ENCODE results near the gene KISS1. TPM values are rescaled to one million over a fixed set of nuclear protein-coding genes. Genes with fewer than 3 reads are reported as not detected.

Gene KISS1
- total and polyA plus RNA-seq, 12 donors, result 0.34 to 0.50 TPM; not detected in 10

GRCh38 chr1:204211046-204211445 lies 14.8 kb upstream of the KISS1 start:
- Histone ChIP-seq H3K27me3 (no peaks in the 10 kb centered on the region), H3K9me3 (replicated peaks in 1 of 3) (no peaks in the 10 kb centered on the region), H3K4me3 (no peak overlapping the region), H3K36me3 (replicated peaks in 1 of 2) (no peaks in the 10 kb centered on the region), H3K4me1 (replicated peaks in 1 of 2) (peaks cover 0 to 9% of the 10 kb centered on the region in 2 donors), H3K27ac (no peak overlapping the region)
- TF ChIP-seq POLR2A (IDR thresholded peaks at IDR 0.05) (no peak), CTCF (IDR thresholded peaks at IDR 0.05) (no peak)
- intact Hi-C loops (cut with DNase I), result loop anchor here (5.0 kb wide), 1 partner anchor 151 kb away; no protein-coding TSS in a partner anchor
- WGBS, 4 donors, result 77 to 90% (median 85%) methylated on average over 7 of the region's 7 CpGs
- no peak for DNase-seq

GRCh38 chr1:204207136-204207616 lies 10.9 kb upstream of the KISS1 start:
- peaks cover 5% of the 10 kb centered on the region for H3K27me3 ChIP-seq
- H3K27ac ChIP-seq, result no peak overlapping the region
- peak; percentile 49 to 80 (median 73) for DNase-seq
- WGBS, 4 donors, result 17 to 68% (median 19%) methylated on average over 3 to 13 of the region's 13 CpGs
- intact Hi-C loops (cut with DNase I), result loop anchor here in 1 of 2 donors (10.0 kb wide), 1 partner anchor 342 kb away; the partner anchor contains the start of gene SNRPE
- H3K9me3 ChIP-seq (replicated peaks in 1 of 3), result no peaks in the 10 kb centered on the region
- peak; percentile 71 to 92 (median 78) for TF ChIP-seq CTCF (IDR thresholded peaks at IDR 0.05)
- TF ChIP-seq POLR2A (IDR thresholded peaks at IDR 0.05), result no peak
- no peaks in the 10 kb centered on the region for H3K36me3 ChIP-seq (replicated peaks in 1 of 2)
- no peak overlapping the region for H3K4me3 ChIP-seq
- H3K4me1 ChIP-seq (replicated peaks in 1 of 2), result no peaks in the 10 kb centered on the region

GRCh38 chr1:204206121-204206520 lies 9.8 kb upstream of the KISS1 start:
- WGBS, 4 donors, result 37 to 53% (median 40%) methylated on average over 2 of the region's 2 CpGs
- no peak overlapping the region for H3K27ac ChIP-seq
- H3K27me3 ChIP-seq, result peaks cover 5% of the 10 kb centered on the region
- no peaks in the 10 kb centered on the region for H3K9me3 ChIP-seq (replicated peaks in 1 of 3)
- no peaks in the 10 kb centered on the region for H3K36me3 ChIP-seq (replicated peaks in 1 of 2)
- no peak for DNase-seq
- no peaks in the 10 kb centered on the region for H3K4me1 ChIP-seq (replicated peaks in 1 of 2)
- TF ChIP-seq POLR2A (IDR thresholded peaks at IDR 0.05) (no peak), CTCF (IDR thresholded peaks at IDR 0.05) (peak in 1 of 6 experiments; percentile 1)
- no peak overlapping the region for H3K4me3 ChIP-seq
- intact Hi-C loops (cut with DNase I), result loop anchor here in 1 of 2 donors (10.0 kb wide), 1 partner anchor 341 kb away; the partner anchor contains the start of gene SNRPE

GRCh38 chr1:204205486-204205885 lies 9.2 kb upstream of the KISS1 start:
- no peak for TF ChIP-seq POLR2A (IDR thresholded peaks at IDR 0.05)
- TF ChIP-seq CTCF (IDR thresholded peaks at IDR 0.05), result no peak
- intact Hi-C loops (cut with DNase I), result loop anchor here in 1 of 2 donors (10.0 kb wide), 1 partner anchor 341 kb away; the partner anchor contains the start of gene SNRPE
- no peak overlapping the region for H3K27ac ChIP-seq
- H3K4me3 ChIP-seq, result no peak overlapping the region
- no peak for DNase-seq
- no peaks in the 10 kb centered on the region for H3K4me1 ChIP-seq (replicated peaks in 1 of 2)
- peaks cover 5% of the 10 kb centered on the region for H3K27me3 ChIP-seq
- no peaks in the 10 kb centered on the region for H3K36me3 ChIP-seq (replicated peaks in 1 of 2)
- no peaks in the 10 kb centered on the region for H3K9me3 ChIP-seq (replicated peaks in 1 of 3)

Measured in adrenal gland (tissue), 12 donors.